SU-DHL-6 (cell line): ENCODE results near the gene VPS52.

Experiments
- H2AFZ ChIP-seq: fragments of 200-600 bp; sonication (generic); 2 replicates; pipeline ENCODE4 v1.6.1; 2014; ENCODE audit warnings: low read depth, mild to moderate bottlenecking, moderate library complexity, mixed read lengths, antibody characterized with exemption, low read length; ENCODE audit not compliant: severe bottlenecking
- H3F3A ChIP-seq: fragments of 200-600 bp; shearing (Covaris generic); 2 replicates; pipeline ENCODE4 v1.6.0; 2016; ENCODE audit warnings: antibody characterized with exemption, mild to moderate bottlenecking; ENCODE audit not compliant: insufficient read depth
- H3K27ac ChIP-seq: fragments of 200-600 bp; sonication (generic); 2 replicates; pipeline ENCODE4 v1.5.1; 2016; ENCODE audit warnings: low read depth, mild to moderate bottlenecking, low read length, moderate library complexity, mixed read lengths
- H3K27me3 ChIP-seq: fragments of 200-600 bp; sonication (generic), shearing (Covaris generic); 2 replicates; pipeline ENCODE4 v1.6.0; 2014; ENCODE audit warnings: mild to moderate bottlenecking, low read length
- H3K36me3 ChIP-seq: fragments of 200-600 bp; sonication (generic); 2 replicates; pipeline ENCODE4 v1.6.1; 2014; ENCODE audit warnings: mild to moderate bottlenecking, low read length, mixed read lengths
- H3K4me2 ChIP-seq: fragments of 300-600, 200-600 bp; shearing (Covaris generic), sonication (generic); 2 replicates; pipeline ENCODE4 v1.6.0; 2014; ENCODE audit warnings: low read length, low read depth, mild to moderate bottlenecking; ENCODE audit not compliant: poor library complexity, severe bottlenecking
- H3K4me3 ChIP-seq: fragments of 200-600 bp; sonication (generic); 2 replicates; pipeline ENCODE4 v1.5.1; 2014; ENCODE audit warnings: antibody characterized with exemption, low read length, mild to moderate bottlenecking, mixed read lengths; ENCODE audit not compliant: insufficient read depth, poor library complexity, severe bottlenecking
- H3K79me2 ChIP-seq: fragments of 200-600 bp; sonication (generic); 2 replicates; pipeline ENCODE4 v1.6.1; 2014; ENCODE audit warnings: mild to moderate bottlenecking, low read length, moderate library complexity; ENCODE audit not compliant: insufficient read depth
- H3K9ac ChIP-seq: fragments of 200-600 bp; sonication (generic); 2 replicates; pipeline ENCODE4 v1.7.0; 2014; ENCODE audit warnings: mild to moderate bottlenecking, low read length
- H3K9me2 ChIP-seq: fragments of 200-600 bp; sonication (generic); replicated peaks from 2 replicates; pipeline ENCODE4 v1.6.1; 2014; ENCODE audit warnings: low read length; ENCODE audit not compliant: insufficient read depth
- H3K9me3 ChIP-seq: fragments of 200-600 bp; sonication (generic); 2 replicates; pipeline ENCODE4 v1.6.1; 2014; ENCODE audit warnings: low read length, mixed read lengths; ENCODE audit not compliant: insufficient read depth
- H4K20me1 ChIP-seq: fragments of 200-600 bp; sonication (generic); 2 replicates; pipeline ENCODE4 v1.6.1; 2014; ENCODE audit warnings: low read depth, mild to moderate bottlenecking, antibody characterized with exemption, low read length, moderate library complexity, mixed read lengths
- EZH2phosphoT487 ChIP-seq: fragments of 200-600 bp; sonication (generic), shearing (Covaris generic); conservative IDR thresholded peaks from 2 replicates; pipeline ENCODE4 v1.6.1; 2018; ENCODE audit warnings: mild to moderate bottlenecking, antibody characterized with exemption, low read length, moderate library complexity, mixed read lengths
- TF ChIP-seq, protein P1 (sequence below): fragments of 200-600 bp; sonication (generic); IDR thresholded peaks from one replicate; pipeline ENCODE4 v1.5.1; 2017; ENCODE audit warnings: antibody characterized with exemption, mild to moderate bottlenecking, low read length, moderate library complexity; ENCODE audit not compliant: insufficient read depth, poor library complexity, severe bottlenecking

Gene VPS52

DNA sequence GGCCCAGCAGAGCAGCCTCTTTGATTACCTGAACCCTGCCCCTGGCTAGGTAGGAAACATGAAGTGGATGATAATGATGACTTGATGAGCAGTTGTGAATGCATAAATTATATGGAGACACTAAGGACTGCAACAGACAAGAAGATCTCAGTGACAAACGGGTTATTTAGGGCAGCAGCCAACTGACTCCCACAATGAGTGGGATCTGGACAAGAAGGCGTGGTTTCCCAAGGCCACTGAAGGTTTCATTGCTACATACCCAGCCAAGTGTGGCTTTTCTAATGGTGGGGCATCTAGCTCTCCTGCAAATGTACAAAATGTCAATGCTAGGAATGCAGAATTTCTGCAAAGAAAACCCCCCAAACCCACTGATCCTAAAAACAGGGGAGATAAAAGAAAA, 33.9 kb downstream of the VPS52 start:
- Histone ChIP-seq H3K9me3 (no peaks in the 10 kb centered on the region), H3F3A (no peaks in the 10 kb centered on the region), H3K4me3 (no peak overlapping the region), H3K9me2 (no peaks in the 10 kb centered on the region), H3K79me2 (no peaks in the 10 kb centered on the region), H3K27ac (no peak overlapping the region), H4K20me1 (no peaks in the 10 kb centered on the region), H3K27me3 (no peaks in the 10 kb centered on the region), H3K36me3 (no peaks in the 10 kb centered on the region), H2AFZ (no peak overlapping the region), H3K9ac (no peak overlapping the region), H3K4me2 (no peak overlapping the region)
- no peak for TF ChIP-seq EZH2phosphoT487
- TF ChIP-seq, protein P1, sequence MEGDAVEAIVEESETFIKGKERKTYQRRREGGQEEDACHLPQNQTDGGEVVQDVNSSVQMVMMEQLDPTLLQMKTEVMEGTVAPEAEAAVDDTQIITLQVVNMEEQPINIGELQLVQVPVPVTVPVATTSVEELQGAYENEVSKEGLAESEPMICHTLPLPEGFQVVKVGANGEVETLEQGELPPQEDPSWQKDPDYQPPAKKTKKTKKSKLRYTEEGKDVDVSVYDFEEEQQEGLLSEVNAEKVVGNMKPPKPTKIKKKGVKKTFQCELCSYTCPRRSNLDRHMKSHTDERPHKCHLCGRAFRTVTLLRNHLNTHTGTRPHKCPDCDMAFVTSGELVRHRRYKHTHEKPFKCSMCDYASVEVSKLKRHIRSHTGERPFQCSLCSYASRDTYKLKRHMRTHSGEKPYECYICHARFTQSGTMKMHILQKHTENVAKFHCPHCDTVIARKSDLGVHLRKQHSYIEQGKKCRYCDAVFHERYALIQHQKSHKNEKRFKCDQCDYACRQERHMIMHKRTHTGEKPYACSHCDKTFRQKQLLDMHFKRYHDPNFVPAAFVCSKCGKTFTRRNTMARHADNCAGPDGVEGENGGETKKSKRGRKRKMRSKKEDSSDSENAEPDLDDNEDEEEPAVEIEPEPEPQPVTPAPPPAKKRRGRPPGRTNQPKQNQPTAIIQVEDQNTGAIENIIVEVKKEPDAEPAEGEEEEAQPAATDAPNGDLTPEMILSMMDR = no peak

DNA sequence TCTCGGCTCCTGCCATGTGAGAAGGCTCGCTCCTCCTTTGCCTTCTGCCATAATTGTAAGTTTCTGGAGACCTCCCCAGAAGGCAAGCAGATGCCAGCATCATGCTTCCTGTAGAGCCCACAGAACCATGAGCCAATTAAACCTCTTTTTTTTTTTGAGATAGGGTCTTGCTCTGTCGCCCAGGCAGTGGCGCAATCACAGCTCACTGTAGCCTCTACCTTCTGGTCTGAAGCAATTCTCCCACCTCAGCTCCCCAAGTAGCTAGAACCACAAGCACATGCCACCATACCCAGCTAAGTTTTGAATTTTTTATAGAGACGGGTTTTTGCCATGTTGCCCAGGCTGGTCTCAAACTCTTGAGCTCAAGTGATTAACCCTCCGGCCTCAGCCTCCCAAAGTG, 34.8 kb downstream of the VPS52 start:
- no peaks in the 10 kb centered on the region for H3K27me3 ChIP-seq
- H3K36me3 ChIP-seq = no peaks in the 10 kb centered on the region
- H3K9me2 ChIP-seq = no peaks in the 10 kb centered on the region

DNA sequence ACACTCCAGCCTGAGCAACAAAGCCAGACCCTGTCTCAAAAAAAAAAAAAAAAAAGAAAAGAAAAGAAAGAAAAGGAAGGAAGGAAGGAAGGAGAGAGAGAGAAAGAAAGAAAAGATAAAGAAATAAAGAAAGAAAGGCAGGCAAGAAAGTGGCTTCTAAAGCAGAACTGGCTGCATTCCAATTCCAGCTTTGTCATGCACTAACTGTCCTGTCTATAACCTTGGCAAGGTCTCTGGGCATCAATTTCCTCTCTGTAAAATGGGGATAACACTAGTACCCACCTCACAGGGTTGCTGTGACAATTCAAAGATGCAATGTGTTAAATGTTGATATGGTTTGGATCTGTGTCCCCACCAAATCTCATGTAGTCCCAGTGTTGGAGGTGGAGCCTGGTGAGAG, 35.3 kb downstream of the VPS52 start:
- Histone ChIP-seq H4K20me1 (no peaks in the 10 kb centered on the region), H3K27ac (no peak overlapping the region), H3F3A (no peaks in the 10 kb centered on the region), H3K4me2 (no peak overlapping the region), H3K9me3 (no peaks in the 10 kb centered on the region), H3K79me2 (no peaks in the 10 kb centered on the region), H3K36me3 (no peaks in the 10 kb centered on the region), H3K27me3 (no peaks in the 10 kb centered on the region), H3K4me3 (no peak overlapping the region), H3K9me2 (no peaks in the 10 kb centered on the region), H3K9ac (no peak overlapping the region), H2AFZ (no peak overlapping the region)
- TF ChIP-seq EZH2phosphoT487 = no peak
- TF ChIP-seq, protein P1 = no peak

More for the DNA sequence above, 34.8 kb downstream of the VPS52 start:
- Histone ChIP-seq H3K9me3 (no peaks in the 10 kb centered on the region), H3K79me2 (no peaks in the 10 kb centered on the region), H4K20me1 (no peaks in the 10 kb centered on the region), H3K4me3 (no peak overlapping the region), H3K4me2 (no peak overlapping the region), H3K27ac (no peak overlapping the region), H3F3A (no peaks in the 10 kb centered on the region), H2AFZ (no peak overlapping the region), H3K9ac (no peak overlapping the region)
- TF ChIP-seq, protein P1 = no peak
- no peak for TF ChIP-seq EZH2phosphoT487
